ENCODE results near the gene LRFN2.

- TF ChIP-seq CTCF (conservative IDR thresholded peaks at IDR 0.05; ENCODE audit: low read length) = no peak
- no peak for TF ChIP-seq EZH2phosphoT487 (IDR thresholded peaks at IDR 0.05; ENCODE audit: borderline replicate concordance)
These were observed 117.8 kb downstream of the LRFN2 start for GRCh38 chr6:40469323-40469722.

All from Loucy (cell line).